ENCODE results near the gene DNER.

The DNER gene

GRCh38 chr2:229335330-229335729 is 379.0 kb downstream of the DNER start:
- Histone ChIP-seq H3K27ac (ENCODE audit: poor library complexity, severe bottlenecking) (no peak overlapping the region), H3K9me3 (ENCODE audit: severe bottlenecking) (no peaks in the 10 kb centered on the region), H3K27me3 (ENCODE audit: insufficient read depth, poor library complexity, severe bottlenecking) (no peaks in the 10 kb centered on the region), H3K4me3 (ENCODE audit: severe bottlenecking) (no peak overlapping the region), H3K4me1 (ENCODE audit: insufficient read depth, poor library complexity, severe bottlenecking) (no peaks in the 10 kb centered on the region), H3K36me3 (ENCODE audit: low read depth) (no peaks in the 10 kb centered on the region)
- DNase-seq (ENCODE audit: low spot score) (no peak), ATAC-seq (ENCODE audit: low read depth) (no peak)
- TF ChIP-seq, protein P1, sequence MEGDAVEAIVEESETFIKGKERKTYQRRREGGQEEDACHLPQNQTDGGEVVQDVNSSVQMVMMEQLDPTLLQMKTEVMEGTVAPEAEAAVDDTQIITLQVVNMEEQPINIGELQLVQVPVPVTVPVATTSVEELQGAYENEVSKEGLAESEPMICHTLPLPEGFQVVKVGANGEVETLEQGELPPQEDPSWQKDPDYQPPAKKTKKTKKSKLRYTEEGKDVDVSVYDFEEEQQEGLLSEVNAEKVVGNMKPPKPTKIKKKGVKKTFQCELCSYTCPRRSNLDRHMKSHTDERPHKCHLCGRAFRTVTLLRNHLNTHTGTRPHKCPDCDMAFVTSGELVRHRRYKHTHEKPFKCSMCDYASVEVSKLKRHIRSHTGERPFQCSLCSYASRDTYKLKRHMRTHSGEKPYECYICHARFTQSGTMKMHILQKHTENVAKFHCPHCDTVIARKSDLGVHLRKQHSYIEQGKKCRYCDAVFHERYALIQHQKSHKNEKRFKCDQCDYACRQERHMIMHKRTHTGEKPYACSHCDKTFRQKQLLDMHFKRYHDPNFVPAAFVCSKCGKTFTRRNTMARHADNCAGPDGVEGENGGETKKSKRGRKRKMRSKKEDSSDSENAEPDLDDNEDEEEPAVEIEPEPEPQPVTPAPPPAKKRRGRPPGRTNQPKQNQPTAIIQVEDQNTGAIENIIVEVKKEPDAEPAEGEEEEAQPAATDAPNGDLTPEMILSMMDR (IDR thresholded peaks at IDR 0.05; ENCODE audit: poor library complexity, severe bottlenecking): no peak

DNA sequence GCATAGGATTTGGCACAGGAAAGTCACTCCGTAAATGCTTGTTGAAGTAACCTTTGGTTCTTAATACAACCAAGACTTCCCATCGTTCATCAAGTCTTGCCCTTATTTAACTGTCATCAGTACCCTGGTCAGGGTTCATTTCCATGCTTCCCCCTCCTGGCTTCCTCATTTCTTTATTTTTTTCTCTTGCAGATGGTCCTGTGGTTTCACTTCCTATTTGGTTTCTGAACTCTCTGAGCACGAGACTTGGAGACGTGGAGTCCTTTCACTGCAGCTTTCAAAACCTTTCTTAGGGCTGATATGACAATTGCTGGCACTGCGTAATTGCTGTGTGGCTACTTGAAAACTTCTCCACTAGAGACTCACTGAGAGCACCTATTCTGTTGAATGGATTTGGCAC is 383.4 kb downstream of the DNER start:
- Histone ChIP-seq H3K36me3 (ENCODE audit: low read depth) (no peaks in the 10 kb centered on the region), H3K9me3 (ENCODE audit: severe bottlenecking) (no peaks in the 10 kb centered on the region), H3K27ac (ENCODE audit: poor library complexity, severe bottlenecking) (no peak overlapping the region), H3K4me1 (ENCODE audit: insufficient read depth, poor library complexity, severe bottlenecking) (no peaks in the 10 kb centered on the region), H3K27me3 (ENCODE audit: insufficient read depth, poor library complexity, severe bottlenecking) (no peaks in the 10 kb centered on the region), H3K4me3 (ENCODE audit: severe bottlenecking) (no peak overlapping the region)
- no peak for ATAC-seq (ENCODE audit: low read depth)
- DNase-seq (ENCODE audit: low spot score): no peak
- TF ChIP-seq, protein P1 (IDR thresholded peaks at IDR 0.05; ENCODE audit: poor library complexity, severe bottlenecking): no peak

DNA sequence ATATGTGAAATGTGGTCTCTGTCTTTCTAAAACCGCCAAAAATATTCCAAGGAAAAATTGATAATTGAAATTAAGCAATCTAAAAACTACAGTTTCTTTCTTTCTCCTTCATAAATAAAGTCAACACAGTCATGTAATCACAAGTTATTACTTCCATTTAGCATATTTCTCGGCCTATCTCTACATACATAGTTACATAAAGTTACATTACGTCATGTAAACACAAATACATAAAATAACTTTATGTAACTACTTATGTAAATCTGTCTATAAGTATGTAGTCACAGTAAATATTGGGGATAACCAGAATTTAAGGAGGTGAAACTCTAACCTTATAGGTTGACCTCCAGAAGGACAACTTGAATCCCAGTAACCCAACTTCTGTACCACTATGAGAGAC is 394.8 kb downstream of the DNER start:
- TF ChIP-seq, protein P1 (IDR thresholded peaks at IDR 0.05; ENCODE audit: poor library complexity, severe bottlenecking): no peak
- ATAC-seq (ENCODE audit: low read depth): no peak

DNA sequence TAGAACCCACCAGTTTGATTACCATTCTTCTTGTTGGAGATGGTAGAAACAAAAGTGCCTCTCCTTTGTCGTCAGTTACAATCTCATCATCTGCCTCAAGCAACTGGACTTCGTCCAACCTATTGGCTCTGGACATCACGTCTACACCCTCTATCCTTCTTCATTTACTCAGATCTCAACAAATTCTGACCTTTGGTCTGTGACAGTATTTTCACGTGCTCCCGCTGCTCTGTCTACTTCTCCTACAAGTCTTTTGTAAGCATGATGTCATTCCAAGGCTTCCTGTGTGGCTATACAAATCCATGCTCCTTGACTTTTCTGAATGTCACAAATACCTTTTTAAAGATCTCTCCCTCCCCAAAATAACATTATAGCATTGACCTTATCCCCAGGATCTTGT is 400.2 kb downstream of the DNER start:
- Histone ChIP-seq H3K4me1 (ENCODE audit: insufficient read depth, poor library complexity, severe bottlenecking) (peaks cover 8% of the 10 kb centered on the region), H3K4me3 (ENCODE audit: severe bottlenecking) (no peak overlapping the region), H3K9me3 (ENCODE audit: severe bottlenecking) (no peaks in the 10 kb centered on the region), H3K36me3 (ENCODE audit: low read depth) (no peaks in the 10 kb centered on the region), H3K27ac (ENCODE audit: poor library complexity, severe bottlenecking) (peak overlapping the region; percentile 43), H3K27me3 (ENCODE audit: insufficient read depth, poor library complexity, severe bottlenecking) (no peaks in the 10 kb centered on the region)
- no peak for DNase-seq (ENCODE audit: low spot score)
- ATAC-seq (ENCODE audit: low read depth): no peak
- TF ChIP-seq, protein P1 (IDR thresholded peaks at IDR 0.05; ENCODE audit: poor library complexity, severe bottlenecking): no peak

More for the DNA sequence above, 394.8 kb downstream of the DNER start:
- Histone ChIP-seq H3K4me3 (ENCODE audit: severe bottlenecking) (no peak overlapping the region), H3K36me3 (ENCODE audit: low read depth) (no peaks in the 10 kb centered on the region), H3K9me3 (ENCODE audit: severe bottlenecking) (no peaks in the 10 kb centered on the region), H3K27me3 (ENCODE audit: insufficient read depth, poor library complexity, severe bottlenecking) (no peaks in the 10 kb centered on the region), H3K4me1 (ENCODE audit: insufficient read depth, poor library complexity, severe bottlenecking) (no peaks in the 10 kb centered on the region), H3K27ac (ENCODE audit: poor library complexity, severe bottlenecking) (no peak overlapping the region)
- no peak for DNase-seq (ENCODE audit: low spot score)

DNA sequence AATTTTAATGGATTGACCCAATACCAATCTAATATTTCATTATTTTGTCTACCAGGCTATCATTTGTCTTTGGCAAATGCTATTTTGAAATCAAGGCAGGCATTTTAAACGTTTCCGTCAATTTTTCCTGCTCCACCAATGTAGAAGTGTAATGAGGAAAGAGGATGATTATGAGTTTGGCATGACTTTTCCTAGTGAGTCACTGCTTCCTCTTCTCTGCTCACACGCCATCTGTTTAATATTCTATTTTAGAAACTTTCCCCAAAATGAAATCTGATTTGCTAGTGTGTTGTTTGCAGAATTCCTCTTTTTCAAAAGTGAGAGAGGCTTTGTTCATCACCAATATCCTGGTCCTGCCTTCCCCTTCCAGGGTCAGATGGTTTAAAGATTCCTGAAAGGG is 400.8 kb downstream of the DNER start:
- peak; percentile 49; the same call in 1 of the 3 replicates for ATAC-seq (ENCODE audit: low read depth)
- Histone ChIP-seq H3K4me3 (ENCODE audit: severe bottlenecking) (no peak overlapping the region), H3K36me3 (ENCODE audit: low read depth) (no peaks in the 10 kb centered on the region), H3K27me3 (ENCODE audit: insufficient read depth, poor library complexity, severe bottlenecking) (no peaks in the 10 kb centered on the region), H3K27ac (ENCODE audit: poor library complexity, severe bottlenecking) (peak overlapping the region; percentile 43), H3K9me3 (ENCODE audit: severe bottlenecking) (no peaks in the 10 kb centered on the region), H3K4me1 (ENCODE audit: insufficient read depth, poor library complexity, severe bottlenecking) (peaks cover 8% of the 10 kb centered on the region)
- no peak for DNase-seq (ENCODE audit: low spot score)
- TF ChIP-seq, protein P1 (IDR thresholded peaks at IDR 0.05; ENCODE audit: poor library complexity, severe bottlenecking): no peak

Measured in RWPE2 (cell line).